GM12878 (cell line): ENCODE data around the gene C20orf173. TPM values are rescaled to one million over a fixed set of nuclear protein-coding genes. Genes with fewer than 3 reads are reported as not detected.

ENCODE experiments used
- ATAC-seq: fragments of 200-7000 bp; cut with Tn5 transposase; 3 replicates; pipeline ENCODE4 v1.9.1; 2020; ENCODE audit warnings: mild to moderate bottlenecking, moderate library complexity
- BruUV-seq: library from RNA; stranded (reverse); fragments of 400-500 nt; replicated peaks from 2 replicates; lab custom pipeline; 2021; lab: Mats Ljungman, UMichigan
- CTCF ChIA-PET: fragments of 300-600 bp; sonication (Branson Sonifier 250); formaldehyde crosslinking; extraction: SDS; loops from one replicate; lab custom pipeline; 2021; ENCODE audit warnings: inconsistent platforms; lab: Yijun Ruan, JAX
- POLR2A ChIA-PET: fragments of 350-600 bp; formaldehyde crosslinking; extraction: SDS; loops from one replicate; lab custom pipeline; 2021; ENCODE audit warnings: inconsistent platforms; lab: Charles Lee
- RAD21 ChIA-PET: fragments of 300-600 bp; sonication (Branson Sonifier 250); formaldehyde crosslinking; loops from one replicate; lab custom pipeline; 2023; ENCODE audit warnings: antibody characterized with exemption; ENCODE audit not compliant: unreplicated experiment; lab: Charles Lee
- SMC1A ChIA-PET: fragments of 300-600 bp; sonication (Branson Sonifier 250); formaldehyde crosslinking; loops from one replicate; lab custom pipeline; 2023; ENCODE audit not compliant: unreplicated experiment, uncharacterized antibody; lab: Charles Lee
- DNase-seq: peaks from one replicate; pipeline ENCODE4 v3.0.0-alpha.2; 2011; ENCODE audit warnings: low read depth, low spot score
- FAIRE-seq: peaks from 3 replicates; lab custom pipeline; 2011; peaks lifted over from hg19 to GRCh38; lab: Jason Lieb, UNC
- H2AFZ ChIP-seq: 2 replicates; pipeline ENCODE4 v1.6.0; 2011; ENCODE audit warnings: low read depth, low read length, control low read depth; ENCODE audit not compliant: control insufficient read depth
- H3K27ac ChIP-seq: 2 replicates; pipeline ENCODE4 v1.5.1; 2011; ENCODE audit warnings: control low read depth; ENCODE audit not compliant: control insufficient read depth, insufficient read depth
- H3K27me3 ChIP-seq, 2 experiments: replicated peaks in 1 of 2; 2 replicates each; pipeline versions ENCODE4 v1.6.0 to v1.6.1; 2011; ENCODE audit warnings: low read length in 1 of 2; ENCODE audit not compliant: control insufficient read depth in 2 of 2, insufficient read depth in 2 of 2
- H3K36me3 ChIP-seq, 2 experiments: 2 replicates each; pipeline ENCODE4 v1.5.1; 2011; ENCODE audit warnings: low read length in 1 of 2; ENCODE audit not compliant: control insufficient read depth in 2 of 2, insufficient read depth in 2 of 2
- H3K4me1 ChIP-seq: 2 replicates; pipeline ENCODE4 v1.6.1; 2011; ENCODE audit warnings: mild to moderate bottlenecking, low read length, moderate library complexity, mixed read lengths; ENCODE audit not compliant: control insufficient read depth, insufficient read depth
- H3K4me2 ChIP-seq: 2 replicates; pipeline ENCODE4 v1.6.0; 2011; ENCODE audit warnings: control low read depth; ENCODE audit not compliant: control insufficient read depth, insufficient read depth
- H3K4me3 ChIP-seq: fragments of 200-600 bp; sonication (generic); 2 replicates; pipeline ENCODE4 v1.5.1; 2016
- H3K79me2 ChIP-seq: 2 replicates; pipeline ENCODE4 v1.6.0; 2011; ENCODE audit warnings: low read length; ENCODE audit not compliant: control insufficient read depth, insufficient read depth
- H3K9ac ChIP-seq: 2 replicates; pipeline ENCODE4 v1.8.0; 2011; ENCODE audit warnings: low read length, control low read depth, mixed read lengths; ENCODE audit not compliant: control insufficient read depth, insufficient read depth
- H3K9me3 ChIP-seq: replicated peaks from 3 replicates; pipeline ENCODE4 v1.5.1; 2011; ENCODE audit warnings: mild to moderate bottlenecking, low read length; ENCODE audit not compliant: control insufficient read depth, insufficient read depth
- H4K20me1 ChIP-seq: 2 replicates; pipeline ENCODE4 v1.6.0; 2011; ENCODE audit not compliant: control insufficient read depth, insufficient read depth
- ATF2 ChIP-seq: IDR thresholded peaks from 2 replicates; pipeline ENCODE4 v1.6.1; 2012; ENCODE audit warnings: low read length, inconsistent platforms
- CBX5 ChIP-seq: sonication (generic); IDR thresholded peaks from 2 replicates; pipeline ENCODE4 v1.6.1; 2016; ENCODE audit warnings: low read depth, moderate library complexity, mild to moderate bottlenecking, inconsistent platforms
- ESRRA ChIP-seq: IDR thresholded peaks from 2 replicates; pipeline ENCODE4 v1.6.1; 2012; ENCODE audit warnings: mild to moderate bottlenecking, low read length, improper control_type of control experiment
- GABPA ChIP-seq: IDR thresholded peaks from 2 replicates; pipeline ENCODE4 v1.6.1; 2014; ENCODE audit warnings: antibody characterized with exemption, low read depth, mild to moderate bottlenecking, inconsistent platforms
- HDAC6 ChIP-seq: fragments of 200-600 bp; sonication (generic); IDR thresholded peaks from one replicate; pipeline ENCODE4 v1.8.0; 2017; ENCODE audit warnings: antibody characterized with exemption; ENCODE audit not compliant: unreplicated experiment
- HDGF ChIP-seq: fragments of 450-650 bp; IDR thresholded peaks from 2 replicates; pipeline ENCODE4 v1.6.1; 2016; ENCODE audit warnings: antibody characterized with exemption
- HSF1 ChIP-seq: fragments of 150-350 bp; IDR thresholded peaks from 2 replicates; pipeline ENCODE4 v1.6.1; 2014; ENCODE audit warnings: mild to moderate bottlenecking, low read depth, low read length
- IRF4 ChIP-seq: IDR thresholded peaks from 2 replicates; pipeline ENCODE4 v1.6.1; 2011; ENCODE audit warnings: low read depth, low read length
- JUND ChIP-seq: IDR thresholded peaks from 2 replicates; pipeline ENCODE4 v1.6.1; 2012; ENCODE audit warnings: low read depth, mild to moderate bottlenecking, low read length, improper control_type of control experiment, moderate library complexity
- MTA2 ChIP-seq: fragments of 450-650 bp; IDR thresholded peaks from 2 replicates; pipeline ENCODE4 v1.6.1; 2016; ENCODE audit warnings: low read depth, mild to moderate bottlenecking, moderate library complexity
- PBX3 ChIP-seq: IDR thresholded peaks from 2 replicates; pipeline ENCODE4 v1.6.1; 2011; ENCODE audit warnings: mild to moderate bottlenecking, low read depth, low read length, moderate library complexity; ENCODE audit not compliant: insufficient replicate concordance
- PML ChIP-seq: IDR thresholded peaks from 2 replicates; pipeline ENCODE4 v1.6.1; 2012; ENCODE audit warnings: low read length, inconsistent platforms
- RB1 ChIP-seq: fragments of 450-650 bp; formaldehyde crosslinking; IDR thresholded peaks from 2 replicates; pipeline ENCODE4 v1.6.1; 2017; ENCODE audit warnings: mild to moderate bottlenecking, borderline replicate concordance
- RUNX3 ChIP-seq: IDR thresholded peaks from 2 replicates; pipeline ENCODE4 v1.6.1; 2012; ENCODE audit warnings: low read length, inconsistent platforms
- SMAD5 ChIP-seq: IDR thresholded peaks from 2 replicates; pipeline ENCODE4 v1.6.1; 2016; ENCODE audit warnings: antibody characterized with exemption, low read depth
- SRF ChIP-seq, 2 experiments: IDR thresholded peaks; 2 replicates each; pipeline ENCODE4 v1.6.1; 2011; ENCODE audit warnings: low read depth in 2 of 2, low read length in 2 of 2, mild to moderate bottlenecking in 1 of 2, moderate library complexity in 1 of 2
- YBX1 ChIP-seq: fragments of 450-650 bp; IDR thresholded peaks from 2 replicates; pipeline ENCODE4 v1.6.1; 2016; ENCODE audit warnings: antibody characterized with exemption
- ZNF274 ChIP-seq: IDR thresholded peaks from one replicate; pipeline ENCODE4 v1.8.0; 2011; ENCODE audit not compliant: insufficient read length, insufficient read depth
- WGBS: methylation state at CpG from one replicate; pipeline ENCODE4 v1.1.6; 2016; ENCODE audit warnings: low lambda C conversion rate; ENCODE audit not compliant: insufficient replicate concordance, insufficient coverage; ENCODE audit errors: missing lambda C conversion rate; 5-methylcytosine and 5-hydroxymethylcytosine counted together
- in situ Hi-C: fragments of 300-500 bp; cut with MboI; formaldehyde crosslinking; loops from 9 replicates; pipeline ENCODE4 v1.14.3; 2018; ENCODE audit warnings: mixed read lengths
- intact Hi-C: fragments of 100-400 bp; cut with micrococcal nuclease; formaldehyde crosslinking; loops from one replicate; pipeline ENCODE4 v1.14.2; 2022; ENCODE audit not compliant: unreplicated experiment
- polyA plus RNA-seq, 11 experiments: library from polyadenylated mRNA; depleted of rRNA in 4 of 11; unstranded in 6 of 11; stranded (reverse) in 5 of 11; fragments of >200 nt; fragmentation: Nextera tagmentation in 4 of 11; fragmentation: Illumina TruSeq in 1 of 11; extraction: Ambion mirVana in 4 of 11; extraction: Trizol in 1 of 11; gene quantifications; 1 replicate in 1 of 11; 2 replicates in 10 of 11; pipeline versions ENCODE4 v1.2.1 to v1.2.3, GENCODE V29; 2011 to 2016; ENCODE audit warnings: inconsistent platforms in 2 of 11, missing spikeins in 2 of 11, low read depth in 1 of 11
- total RNA-seq, 4 experiments: library from RNA; depleted of rRNA in 3 of 4; stranded (reverse); fragments of >200 nt in 3 of 4; fragmentation: Illumina TruSeq in 1 of 4; extraction: Trizol in 1 of 4; gene quantifications; 2 replicates each; pipeline versions ENCODE4 v1.2.1 to v1.2.3, GENCODE V29; 2013 to 2021

C20orf173 gene
- total and polyA plus RNA-seq, 10 of the 15 experiments (the other 5 are each of a cell fraction or from before 2014, with no cell fraction given) = not detected

GRCh38 chr20:35496481-35496880, 33.0 kb downstream of the C20orf173 start:
- Histone ChIP-seq H4K20me1 (no peaks in the 10 kb centered on the region), H3K79me2 (peaks cover 7% of the 10 kb centered on the region), H3K9me3 (no peaks in the 10 kb centered on the region), H2AFZ (no peak overlapping the region), H3K36me3 (peaks cover 14 to 42% of the 10 kb centered on the region in 2 experiments), H3K27me3 (no peaks in the 10 kb centered on the region), H3K4me2 (no peak overlapping the region), H3K27ac (no peak overlapping the region), H3K4me3 (no peak overlapping the region), H3K9ac (no peak overlapping the region), H3K4me1 (no peaks in the 10 kb centered on the region; the same call in 1 of the 2 replicates)
- WGBS = 97% methylated on average over 3 of the region's 3 CpGs
- ChIA-PET RAD21 (interaction anchor here (0.6 kb wide), 1 partner anchor 119 kb away, joined by 3 read pairs; no protein-coding TSS in a partner anchor), SMC1A (no interaction called here), POLR2A (no interaction called here), CTCF (interaction anchor here (0.6 to 2.1 kb wide), 4 partner anchors 10 to 84 kb away, joined by 3 to 5 read pairs (median 4); no protein-coding TSS in a partner anchor)
- FAIRE-seq (no peak), ATAC-seq (no peak), DNase-seq (no peak)
- no TSS peak for BruUV-seq
- TF ChIP-seq GABPA = no peak
- TF ChIP-seq YBX1 = no peak
- no peak for TF ChIP-seq HDAC6
- no peak for TF ChIP-seq ESRRA
- no peak for TF ChIP-seq SRF (IDR thresholded peaks at IDR 0.05; ENCODE audit: low read depth in 2 of 2, low read length in 2 of 2)
- TF ChIP-seq RB1 = no peak
- no peak for TF ChIP-seq IRF4
- no peak for TF ChIP-seq JUND
- TF ChIP-seq CBX5 = no peak
- TF ChIP-seq RUNX3 = no peak
- TF ChIP-seq HDGF = no peak
- TF ChIP-seq ZNF274 = no peak
- TF ChIP-seq MTA2 = no peak
- no peak for TF ChIP-seq PML
- no peak for TF ChIP-seq HSF1
- no peak for TF ChIP-seq PBX3
- no peak for TF ChIP-seq SMAD5
- TF ChIP-seq ATF2 = no peak
- intact Hi-C loops = no loop called here
- in situ Hi-C loops = no loop called here
